BE2C (cell line): Measurements from ENCODE around the gene PTPRG.

Source experiments
- DNase-seq: peaks from one replicate; pipeline ENCODE4 v3.0.0-alpha.2; 2020
- H3K27me3 ChIP-seq: fragments of 250-450 bp; sonication (Bioruptor Pico); 2 replicates; pipeline ENCODE4 v1.5.1; 2020; ENCODE audit warnings: mild to moderate bottlenecking
- H3K36me3 ChIP-seq: fragments of 250-450 bp; sonication (Bioruptor Pico); 2 replicates; pipeline ENCODE4 v1.5.1; 2020; ENCODE audit warnings: mild to moderate bottlenecking
- H3K4me1 ChIP-seq: fragments of 250-450 bp; sonication (Bioruptor Pico); 2 replicates; pipeline ENCODE4 v1.5.1; 2020
- H3K4me3 ChIP-seq: 2 replicates; pipeline ENCODE4 v1.5.1; 2011; ENCODE audit warnings: low read depth, low read length
- H3K9me3 ChIP-seq: fragments of 250-450 bp; sonication (Bioruptor Pico); 2 replicates; pipeline ENCODE4 v1.5.1; 2020
- TF ChIP-seq, protein P1 (sequence below): IDR thresholded peaks from 2 replicates; pipeline ENCODE4 v1.5.1; 2012; ENCODE audit warnings: mild to moderate bottlenecking, low read depth, low read length

The PTPRG gene

DNA sequence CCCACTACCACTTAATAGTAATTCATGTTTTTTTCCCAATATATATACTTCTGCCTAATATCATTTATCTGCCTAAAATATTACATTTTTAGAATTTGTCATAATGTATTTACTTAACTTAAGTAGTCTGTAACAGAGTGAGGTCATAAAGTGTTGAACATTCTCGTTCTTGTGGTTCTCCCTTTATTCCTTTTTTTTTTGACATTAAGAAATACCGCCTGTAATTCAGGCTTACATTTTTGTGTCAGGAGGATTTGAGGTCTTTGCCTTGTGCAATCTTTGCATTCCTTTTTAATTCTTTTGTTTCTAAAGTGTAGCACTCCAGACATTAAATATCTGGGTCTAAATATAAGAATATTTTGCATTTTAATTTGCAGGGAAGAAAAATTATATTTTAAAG lies 315.4 kb downstream of the PTPRG start:
- no peaks in the 10 kb centered on the region for H3K27me3 ChIP-seq
- H3K9me3 ChIP-seq = no peaks in the 10 kb centered on the region
- DNase-seq = no peak
- H3K4me3 ChIP-seq = no peak overlapping the region
- H3K36me3 ChIP-seq = no peaks in the 10 kb centered on the region
- no peaks in the 10 kb centered on the region for H3K4me1 ChIP-seq
- TF ChIP-seq, protein P1, sequence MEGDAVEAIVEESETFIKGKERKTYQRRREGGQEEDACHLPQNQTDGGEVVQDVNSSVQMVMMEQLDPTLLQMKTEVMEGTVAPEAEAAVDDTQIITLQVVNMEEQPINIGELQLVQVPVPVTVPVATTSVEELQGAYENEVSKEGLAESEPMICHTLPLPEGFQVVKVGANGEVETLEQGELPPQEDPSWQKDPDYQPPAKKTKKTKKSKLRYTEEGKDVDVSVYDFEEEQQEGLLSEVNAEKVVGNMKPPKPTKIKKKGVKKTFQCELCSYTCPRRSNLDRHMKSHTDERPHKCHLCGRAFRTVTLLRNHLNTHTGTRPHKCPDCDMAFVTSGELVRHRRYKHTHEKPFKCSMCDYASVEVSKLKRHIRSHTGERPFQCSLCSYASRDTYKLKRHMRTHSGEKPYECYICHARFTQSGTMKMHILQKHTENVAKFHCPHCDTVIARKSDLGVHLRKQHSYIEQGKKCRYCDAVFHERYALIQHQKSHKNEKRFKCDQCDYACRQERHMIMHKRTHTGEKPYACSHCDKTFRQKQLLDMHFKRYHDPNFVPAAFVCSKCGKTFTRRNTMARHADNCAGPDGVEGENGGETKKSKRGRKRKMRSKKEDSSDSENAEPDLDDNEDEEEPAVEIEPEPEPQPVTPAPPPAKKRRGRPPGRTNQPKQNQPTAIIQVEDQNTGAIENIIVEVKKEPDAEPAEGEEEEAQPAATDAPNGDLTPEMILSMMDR = no peak

GRCh38 chr3:61877359-61878138 lies 316.2 kb downstream of the PTPRG start:
- TF ChIP-seq, protein P1 = peak; percentile 40
- no peak for DNase-seq
- Histone ChIP-seq H3K4me3 (no peak overlapping the region), H3K4me1 (no peaks in the 10 kb centered on the region), H3K27me3 (no peaks in the 10 kb centered on the region), H3K9me3 (no peaks in the 10 kb centered on the region), H3K36me3 (no peaks in the 10 kb centered on the region)

GRCh38 chr3:61882253-61882652 lies 320.9 kb downstream of the PTPRG start:
- TF ChIP-seq, protein P1 = no peak
- no peak for DNase-seq
- no peaks in the 10 kb centered on the region for H3K9me3 ChIP-seq
- H3K4me1 ChIP-seq = no peaks in the 10 kb centered on the region
- H3K4me3 ChIP-seq = no peak overlapping the region
- no peaks in the 10 kb centered on the region for H3K36me3 ChIP-seq
- no peaks in the 10 kb centered on the region for H3K27me3 ChIP-seq

DNA sequence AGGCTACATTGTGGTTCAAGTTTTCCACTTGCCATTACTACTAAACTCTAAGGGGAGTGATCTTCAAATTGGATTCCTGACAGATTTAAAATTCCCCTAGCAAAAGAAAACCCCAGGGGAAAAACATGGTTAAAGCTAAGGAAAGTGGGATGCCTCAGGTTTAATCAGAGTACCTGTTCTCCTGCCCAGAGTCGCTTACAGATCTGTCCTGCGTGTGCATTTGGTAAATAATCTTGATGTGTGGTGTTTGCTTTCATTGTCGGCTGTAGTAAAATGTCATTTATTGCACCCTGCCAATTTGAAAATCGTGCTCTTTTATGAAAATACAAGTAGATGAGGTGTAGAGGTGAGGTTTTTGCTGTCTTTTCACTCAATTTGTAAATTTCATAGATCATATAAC lies 323.4 kb downstream of the PTPRG start:
- Histone ChIP-seq H3K9me3 (no peaks in the 10 kb centered on the region), H3K27me3 (no peaks in the 10 kb centered on the region), H3K4me1 (no peaks in the 10 kb centered on the region), H3K36me3 (no peaks in the 10 kb centered on the region), H3K4me3 (no peak overlapping the region)
- no peak for DNase-seq
- TF ChIP-seq, protein P1 = no peak

DNA sequence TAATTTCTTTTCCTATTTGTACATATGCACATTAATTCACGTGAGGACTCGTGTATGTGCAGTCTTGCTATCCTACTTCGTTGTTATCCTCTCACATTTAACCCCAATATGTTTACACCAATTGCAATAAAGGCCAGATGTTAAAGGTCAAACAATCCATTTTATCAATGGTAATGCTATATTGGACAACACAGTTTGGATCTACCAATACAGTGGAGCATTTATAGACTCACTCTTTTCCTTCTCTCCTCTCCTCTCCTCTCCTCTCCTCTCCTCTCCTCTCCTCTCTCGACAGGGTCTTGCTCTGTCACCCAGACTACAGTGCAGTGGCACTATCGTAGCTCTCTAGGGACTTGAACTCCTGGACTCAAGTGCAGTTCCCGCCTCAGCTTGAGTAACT lies 324.0 kb downstream of the PTPRG start:
- H3K4me3 ChIP-seq = no peak overlapping the region
- no peaks in the 10 kb centered on the region for H3K27me3 ChIP-seq
- no peaks in the 10 kb centered on the region for H3K9me3 ChIP-seq
- DNase-seq = no peak
- no peaks in the 10 kb centered on the region for H3K36me3 ChIP-seq
- TF ChIP-seq, protein P1 = no peak
- no peaks in the 10 kb centered on the region for H3K4me1 ChIP-seq

GRCh38 chr3:61887206-61887605 lies 325.8 kb downstream of the PTPRG start:
- TF ChIP-seq, protein P1 = no peak
- no peaks in the 10 kb centered on the region for H3K9me3 ChIP-seq

More at GRCh38 chr3:61887206-61887605, 325.8 kb downstream of the PTPRG start:
- Histone ChIP-seq H3K36me3 (no peaks in the 10 kb centered on the region), H3K27me3 (no peaks in the 10 kb centered on the region), H3K4me1 (no peaks in the 10 kb centered on the region), H3K4me3 (no peak overlapping the region)
- DNase-seq = no peak
